GM19240 (cell line): Measurements from ENCODE around the gene TJP2.
A peak's percentile ranks its signal among the peaks of the same experiment; 100 is the strongest.

ENCODE experiments used
- DNase-seq: peaks from one replicate; pipeline ENCODE4 v3.0.0; 2011; ENCODE audit warnings: low spot score; ENCODE audit not compliant: insufficient read length

TJP2 gene

GRCh38 chr9:69173891-69174615, at the start of gene TJP2:
Gene TJP2 (plus strand): TSS chr9:69174277. CDS start chr9:69174373, 96 bp downstream.
- DNase-seq, result peak; percentile 18

GRCh38 chr9:69130456-69131441, 43.3 kb upstream of the TJP2 start:
- DNase-seq, result no peak

GRCh38 chr9:69131682-69132081, 42.4 kb upstream of the TJP2 start:
- no peak for DNase-seq

- DNase-seq, result no peak
Observed at GRCh38 chr9:69132361-69132760, 41.7 kb upstream of the TJP2 start.

- no peak for DNase-seq
Observed at GRCh38 chr9:69134412-69134811, 39.7 kb upstream of the TJP2 start.

GRCh38 chr9:69136185-69136584, 37.9 kb upstream of the TJP2 start:
- no peak for DNase-seq

- no peak for DNase-seq
Observed at GRCh38 chr9:69136779-69137178, 37.3 kb upstream of the TJP2 start.

- DNase-seq, result no peak
Observed at GRCh38 chr9:69137311-69137710, 36.8 kb upstream of the TJP2 start.

- no peak for DNase-seq
Observed at GRCh38 chr9:69139596-69139995, 34.5 kb upstream of the TJP2 start.

GRCh38 chr9:69140123-69140735, 33.8 kb upstream of the TJP2 start:
- DNase-seq, result no peak

- DNase-seq, result no peak
Observed at GRCh38 chr9:69141851-69142250, 32.2 kb upstream of the TJP2 start.

- DNase-seq, result no peak
Observed at GRCh38 chr9:69143291-69143690, 30.8 kb upstream of the TJP2 start.

GRCh38 chr9:69145144-69145715, 28.8 kb upstream of the TJP2 start:
- DNase-seq, result no peak

- no peak for DNase-seq
Observed at GRCh38 chr9:69147041-69147834, 26.8 kb upstream of the TJP2 start.

GRCh38 chr9:69149321-69149807, 24.7 kb upstream of the TJP2 start:
- DNase-seq, result no peak

GRCh38 chr9:69151506-69151905, 22.6 kb upstream of the TJP2 start:
- no peak for DNase-seq

- no peak for DNase-seq
Observed at GRCh38 chr9:69153707-69154521, 20.2 kb upstream of the TJP2 start.

GRCh38 chr9:69155341-69156030, 18.6 kb upstream of the TJP2 start:
- peak; percentile 48 for DNase-seq
